Measurements from ENCODE around the gene MED17. TPM values are rescaled to one million over a fixed set of nuclear protein-coding genes. Genes with fewer than 3 reads are reported as not detected.

MED17 gene
- total and polyA plus RNA-seq, 2 of the 13 experiments (the other 11 are each of a cell fraction or from before 2014, with no cell fraction given), result 23.1 to 37.0 TPM

DNA sequence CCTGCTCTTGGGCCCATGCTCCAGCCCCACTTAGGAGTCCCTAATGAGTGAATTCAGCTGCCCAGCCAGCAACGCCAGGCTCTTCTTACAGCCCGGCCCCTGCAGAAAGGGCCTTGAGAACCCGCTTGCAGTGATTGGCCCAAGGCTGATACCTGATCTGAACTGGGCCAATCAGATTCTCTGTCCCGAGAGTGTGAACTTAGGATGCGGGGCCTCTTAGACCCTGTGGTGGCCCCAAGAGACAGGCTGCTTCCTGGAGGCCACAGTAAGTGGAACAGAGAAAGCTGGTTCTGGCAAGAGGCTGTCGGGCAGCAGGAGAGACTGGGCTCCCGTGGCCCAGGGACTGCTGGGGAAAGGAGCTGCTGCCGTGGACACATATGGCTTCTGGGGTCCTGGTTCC lies 54.9 kb downstream of the MED17 start:
- intact Hi-C loops (cut with micrococcal nuclease; ENCODE audit: unreplicated experiment) (no loop called here), in situ Hi-C loops (cut with HindIII; ENCODE audit: extremely low pct_ligation_motif_present, low pct_unique_long_range_greater_than_20kb) (no loop called here)
- FAIRE-seq (no peak), DNase-seq (ENCODE audit: low spot score) (peak; percentile 12), ATAC-seq (peak; percentile 87)
- H3K36me3 ChIP-seq (replicated peaks in 1 of 2; ENCODE audit: control insufficient read depth in 1 of 2, insufficient read depth in 2 of 2, low read length in 2 of 2), result no peaks in the 10 kb centered on the region
- H3K4me2 ChIP-seq (ENCODE audit: low read depth, low read length), result peak overlapping the region; percentile 49; the same call in 1 of the 2 replicates
- no TSS peak for BruUV-seq (replicated peaks)
- POLR2A ChIA-PET, result interaction anchor here (1.2 kb wide), 2 partner anchors 17 to 55 kb away, joined by 3 read pairs; partner anchors contain the start of gene MED17
- CTCF ChIA-PET (ENCODE audit: low intra/inter-chr PET ratio, low total read pairs), result no interaction called here
- TF ChIP-seq ZNF720 (CRISPR knock-in tag; IDR thresholded peaks at IDR 0.05), result no peak
- peak; percentile 74 for TF ChIP-seq NFYC (CRISPR knock-in tag; IDR thresholded peaks at IDR 0.05)
- TF ChIP-seq, protein P1, sequence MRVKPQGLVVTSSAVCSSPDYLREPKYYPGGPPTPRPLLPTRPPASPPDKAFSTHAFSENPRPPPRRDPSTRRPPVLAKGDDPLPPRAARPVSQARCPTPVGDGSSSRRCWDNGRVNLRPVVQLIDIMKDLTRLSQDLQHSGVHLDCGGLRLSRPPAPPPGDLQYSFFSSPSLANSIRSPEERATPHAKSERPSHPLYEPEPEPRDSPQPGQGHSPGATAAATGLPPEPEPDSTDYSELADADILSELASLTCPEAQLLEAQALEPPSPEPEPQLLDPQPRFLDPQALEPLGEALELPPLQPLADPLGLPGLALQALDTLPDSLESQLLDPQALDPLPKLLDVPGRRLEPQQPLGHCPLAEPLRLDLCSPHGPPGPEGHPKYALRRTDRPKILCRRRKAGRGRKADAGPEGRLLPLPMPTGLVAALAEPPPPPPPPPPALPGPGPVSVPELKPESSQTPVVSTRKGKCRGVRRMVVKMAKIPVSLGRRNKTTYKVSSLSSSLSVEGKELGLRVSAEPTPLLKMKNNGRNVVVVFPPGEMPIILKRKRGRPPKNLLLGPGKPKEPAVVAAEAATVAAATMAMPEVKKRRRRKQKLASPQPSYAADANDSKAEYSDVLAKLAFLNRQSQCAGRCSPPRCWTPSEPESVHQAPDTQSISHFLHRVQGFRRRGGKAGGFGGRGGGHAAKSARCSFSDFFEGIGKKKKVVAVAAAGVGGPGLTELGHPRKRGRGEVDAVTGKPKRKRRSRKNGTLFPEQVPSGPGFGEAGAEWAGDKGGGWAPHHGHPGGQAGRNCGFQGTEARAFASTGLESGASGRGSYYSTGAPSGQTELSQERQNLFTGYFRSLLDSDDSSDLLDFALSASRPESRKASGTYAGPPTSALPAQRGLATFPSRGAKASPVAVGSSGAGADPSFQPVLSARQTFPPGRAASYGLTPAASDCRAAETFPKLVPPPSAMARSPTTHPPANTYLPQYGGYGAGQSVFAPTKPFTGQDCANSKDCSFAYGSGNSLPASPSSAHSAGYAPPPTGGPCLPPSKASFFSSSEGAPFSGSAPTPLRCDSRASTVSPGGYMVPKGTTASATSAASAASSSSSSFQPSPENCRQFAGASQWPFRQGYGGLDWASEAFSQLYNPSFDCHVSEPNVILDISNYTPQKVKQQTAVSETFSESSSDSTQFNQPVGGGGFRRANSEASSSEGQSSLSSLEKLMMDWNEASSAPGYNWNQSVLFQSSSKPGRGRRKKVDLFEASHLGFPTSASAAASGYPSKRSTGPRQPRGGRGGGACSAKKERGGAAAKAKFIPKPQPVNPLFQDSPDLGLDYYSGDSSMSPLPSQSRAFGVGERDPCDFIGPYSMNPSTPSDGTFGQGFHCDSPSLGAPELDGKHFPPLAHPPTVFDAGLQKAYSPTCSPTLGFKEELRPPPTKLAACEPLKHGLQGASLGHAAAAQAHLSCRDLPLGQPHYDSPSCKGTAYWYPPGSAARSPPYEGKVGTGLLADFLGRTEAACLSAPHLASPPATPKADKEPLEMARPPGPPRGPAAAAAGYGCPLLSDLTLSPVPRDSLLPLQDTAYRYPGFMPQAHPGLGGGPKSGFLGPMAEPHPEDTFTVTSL (CRISPR knock-in tag; IDR thresholded peaks at IDR 0.05; ENCODE audit: borderline replicate concordance), result 0 out of 2 replicates have a peak, but pooled peaks have one; percentile 33
- TF ChIP-seq KDM6A (CRISPR knock-in tag; IDR thresholded peaks at IDR 0.05; ENCODE audit: low read depth), result 0 out of 2 replicates have a peak, but pooled peaks have one; percentile 23
- TF ChIP-seq, protein P2, sequence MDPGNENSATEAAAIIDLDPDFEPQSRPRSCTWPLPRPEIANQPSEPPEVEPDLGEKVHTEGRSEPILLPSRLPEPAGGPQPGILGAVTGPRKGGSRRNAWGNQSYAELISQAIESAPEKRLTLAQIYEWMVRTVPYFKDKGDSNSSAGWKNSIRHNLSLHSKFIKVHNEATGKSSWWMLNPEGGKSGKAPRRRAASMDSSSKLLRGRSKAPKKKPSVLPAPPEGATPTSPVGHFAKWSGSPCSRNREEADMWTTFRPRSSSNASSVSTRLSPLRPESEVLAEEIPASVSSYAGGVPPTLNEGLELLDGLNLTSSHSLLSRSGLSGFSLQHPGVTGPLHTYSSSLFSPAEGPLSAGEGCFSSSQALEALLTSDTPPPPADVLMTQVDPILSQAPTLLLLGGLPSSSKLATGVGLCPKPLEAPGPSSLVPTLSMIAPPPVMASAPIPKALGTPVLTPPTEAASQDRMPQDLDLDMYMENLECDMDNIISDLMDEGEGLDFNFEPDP (CRISPR knock-in tag; conservative IDR thresholded peaks at IDR 0.05), result 0 out of 2 replicates have a peak, but pooled peaks have one; percentile 89
- TF ChIP-seq NFYB (CRISPR knock-in tag; IDR thresholded peaks at IDR 0.05), result peak; percentile 78
- TF ChIP-seq KAT8 (CRISPR knock-in tag; IDR thresholded peaks at IDR 0.05), result 0 out of 2 replicates have a peak, but pooled peaks have one; percentile 16
- no peak for TF ChIP-seq SUZ12 (IDR thresholded peaks at IDR 0.05; ENCODE audit: low read depth, low read length)
- TF ChIP-seq, protein P3, sequence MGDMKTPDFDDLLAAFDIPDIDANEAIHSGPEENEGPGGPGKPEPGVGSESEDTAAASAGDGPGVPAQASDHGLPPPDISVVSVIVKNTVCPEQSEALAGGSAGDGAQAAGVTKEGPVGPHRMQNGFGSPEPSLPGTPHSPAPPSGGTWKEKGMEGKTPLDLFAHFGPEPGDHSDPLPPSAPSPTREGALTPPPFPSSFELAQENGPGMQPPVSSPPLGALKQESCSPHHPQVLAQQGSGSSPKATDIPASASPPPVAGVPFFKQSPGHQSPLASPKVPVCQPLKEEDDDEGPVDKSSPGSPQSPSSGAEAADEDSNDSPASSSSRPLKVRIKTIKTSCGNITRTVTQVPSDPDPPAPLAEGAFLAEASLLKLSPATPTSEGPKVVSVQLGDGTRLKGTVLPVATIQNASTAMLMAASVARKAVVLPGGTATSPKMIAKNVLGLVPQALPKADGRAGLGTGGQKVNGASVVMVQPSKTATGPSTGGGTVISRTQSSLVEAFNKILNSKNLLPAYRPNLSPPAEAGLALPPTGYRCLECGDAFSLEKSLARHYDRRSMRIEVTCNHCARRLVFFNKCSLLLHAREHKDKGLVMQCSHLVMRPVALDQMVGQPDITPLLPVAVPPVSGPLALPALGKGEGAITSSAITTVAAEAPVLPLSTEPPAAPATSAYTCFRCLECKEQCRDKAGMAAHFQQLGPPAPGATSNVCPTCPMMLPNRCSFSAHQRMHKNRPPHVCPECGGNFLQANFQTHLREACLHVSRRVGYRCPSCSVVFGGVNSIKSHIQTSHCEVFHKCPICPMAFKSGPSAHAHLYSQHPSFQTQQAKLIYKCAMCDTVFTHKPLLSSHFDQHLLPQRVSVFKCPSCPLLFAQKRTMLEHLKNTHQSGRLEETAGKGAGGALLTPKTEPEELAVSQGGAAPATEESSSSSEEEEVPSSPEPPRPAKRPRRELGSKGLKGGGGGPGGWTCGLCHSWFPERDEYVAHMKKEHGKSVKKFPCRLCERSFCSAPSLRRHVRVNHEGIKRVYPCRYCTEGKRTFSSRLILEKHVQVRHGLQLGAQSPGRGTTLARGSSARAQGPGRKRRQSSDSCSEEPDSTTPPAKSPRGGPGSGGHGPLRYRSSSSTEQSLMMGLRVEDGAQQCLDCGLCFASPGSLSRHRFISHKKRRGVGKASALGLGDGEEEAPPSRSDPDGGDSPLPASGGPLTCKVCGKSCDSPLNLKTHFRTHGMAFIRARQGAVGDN (CRISPR knock-in tag; IDR thresholded peaks at IDR 0.05), result peak; percentile 32; the same call in 1 of the 2 replicates
- TF ChIP-seq, protein P4, sequence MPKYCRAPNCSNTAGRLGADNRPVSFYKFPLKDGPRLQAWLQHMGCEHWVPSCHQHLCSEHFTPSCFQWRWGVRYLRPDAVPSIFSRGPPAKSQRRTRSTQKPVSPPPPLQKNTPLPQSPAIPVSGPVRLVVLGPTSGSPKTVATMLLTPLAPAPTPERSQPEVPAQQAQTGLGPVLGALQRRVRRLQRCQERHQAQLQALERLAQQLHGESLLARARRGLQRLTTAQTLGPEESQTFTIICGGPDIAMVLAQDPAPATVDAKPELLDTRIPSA (CRISPR knock-in tag; IDR thresholded peaks at IDR 0.05; ENCODE audit: borderline replicate concordance), result no peak
- no peak for TF ChIP-seq TOPORS (CRISPR knock-in tag; IDR thresholded peaks at IDR 0.05)
- peak; percentile 80 for TF ChIP-seq ZMYM4 (CRISPR knock-in tag; IDR thresholded peaks at IDR 0.05)
- no CpG with 5 or more reads among the region's 8 CpGs for WGBS (ENCODE audit: low lambda C conversion rate)
- H3K4me1 ChIP-seq (ENCODE audit: insufficient read depth, low read length), result peaks cover 17% of the 10 kb centered on the region
- no peak overlapping the region for H3K9ac ChIP-seq (ENCODE audit: insufficient read depth, low read depth, low read length)
- no peak overlapping the region; a peak in 1 of 6 replicates for H3K4me3 ChIP-seq (replicated peaks in 1 of 3; ENCODE audit: insufficient read depth in 1 of 3, low read depth in 2 of 3, low read length in 3 of 3)
- H2AFZ ChIP-seq (ENCODE audit: low read length), result no peak overlapping the region
- no peak overlapping the region for H3K27ac ChIP-seq (ENCODE audit: extremely low read length, insufficient read depth, low read length)
- H3K79me2 ChIP-seq (ENCODE audit: insufficient read depth, low read length), result no peaks in the 10 kb centered on the region
- H3K9me3 ChIP-seq (ENCODE audit: low read length), result no peaks in the 10 kb centered on the region
- no peaks in the 10 kb centered on the region for H4K20me1 ChIP-seq (ENCODE audit: insufficient read depth, low read length)
- peaks cover 0 to 12% of the 10 kb centered on the region in 2 experiments; a peak in 2 of 5 replicates for H3K27me3 ChIP-seq (ENCODE audit: control insufficient read depth in 1 of 2, insufficient read depth in 2 of 2, low read length in 2 of 2)

Measured in HepG2 (cell line).